ENCODE measurements around the gene SLAMF7.
"Not testable (repeated sequence)": the region's sequence is repeated elsewhere in the genome, so short reads cannot be mapped to it uniquely, and the experiment has no call there.

Gene SLAMF7

DNA sequence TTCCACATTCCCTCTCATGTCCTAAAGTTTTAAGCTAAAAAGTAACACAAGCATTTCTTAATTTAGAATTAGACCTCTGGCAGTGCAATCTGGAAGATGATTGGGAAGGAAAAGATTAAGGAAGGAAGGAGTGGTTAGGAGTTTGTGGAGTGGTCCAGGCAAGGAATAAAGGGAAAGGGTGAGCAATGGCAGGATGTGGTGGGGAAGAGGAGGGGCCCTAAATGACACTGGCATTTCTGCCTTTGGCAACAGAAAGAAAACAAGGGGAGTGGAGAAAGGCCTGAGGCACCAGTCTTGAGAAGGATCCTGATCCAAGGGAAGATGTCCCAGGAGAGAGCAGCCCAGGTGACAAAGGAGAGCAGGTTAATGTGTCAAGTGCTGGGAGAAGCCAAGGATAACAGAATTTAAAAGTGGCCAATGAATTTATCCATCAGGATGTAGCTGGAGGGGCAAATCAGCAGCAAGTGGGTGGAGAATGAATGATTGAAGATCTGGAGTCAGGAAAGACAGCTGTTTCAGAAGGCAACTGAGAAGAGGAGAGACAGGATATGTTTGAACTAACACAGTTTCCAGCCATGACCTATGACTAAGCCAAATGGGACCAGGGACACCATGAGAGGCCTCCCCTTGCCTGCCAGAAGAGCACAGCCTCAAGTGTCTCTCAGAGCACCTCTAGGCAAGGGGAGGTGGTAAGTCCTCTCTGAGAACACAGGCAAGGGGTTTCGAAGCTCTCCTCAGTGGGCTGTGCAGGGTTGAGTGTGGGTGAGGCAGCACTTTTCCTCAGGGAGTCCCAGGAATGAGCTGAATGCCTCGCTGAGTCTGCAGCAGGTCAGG is 36.1 kb downstream of the SLAMF7 start:
- DNase-seq (ENCODE audit: low spot score): no peak

DNA sequence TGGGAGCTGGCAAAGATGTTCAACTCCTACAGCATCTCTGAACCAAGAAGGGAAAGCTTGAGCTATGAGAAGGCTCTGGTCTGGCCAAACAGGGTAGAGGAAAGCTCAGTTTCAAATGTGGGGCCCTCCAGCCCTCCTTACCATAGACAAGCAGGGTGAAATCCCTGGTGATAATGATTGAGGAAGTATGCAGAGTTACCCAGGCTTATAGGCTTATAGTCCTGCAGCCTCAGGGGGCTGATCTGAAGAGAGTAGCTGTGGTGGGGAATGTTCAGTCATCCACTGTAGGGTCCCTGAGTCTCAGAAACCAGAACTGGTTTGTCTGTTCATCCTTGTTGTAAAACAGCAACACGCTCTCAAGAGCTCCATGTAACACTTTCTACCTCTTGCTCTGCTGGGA is 37.1 kb downstream of the SLAMF7 start:
- DNase-seq (ENCODE audit: low spot score): no peak

DNA sequence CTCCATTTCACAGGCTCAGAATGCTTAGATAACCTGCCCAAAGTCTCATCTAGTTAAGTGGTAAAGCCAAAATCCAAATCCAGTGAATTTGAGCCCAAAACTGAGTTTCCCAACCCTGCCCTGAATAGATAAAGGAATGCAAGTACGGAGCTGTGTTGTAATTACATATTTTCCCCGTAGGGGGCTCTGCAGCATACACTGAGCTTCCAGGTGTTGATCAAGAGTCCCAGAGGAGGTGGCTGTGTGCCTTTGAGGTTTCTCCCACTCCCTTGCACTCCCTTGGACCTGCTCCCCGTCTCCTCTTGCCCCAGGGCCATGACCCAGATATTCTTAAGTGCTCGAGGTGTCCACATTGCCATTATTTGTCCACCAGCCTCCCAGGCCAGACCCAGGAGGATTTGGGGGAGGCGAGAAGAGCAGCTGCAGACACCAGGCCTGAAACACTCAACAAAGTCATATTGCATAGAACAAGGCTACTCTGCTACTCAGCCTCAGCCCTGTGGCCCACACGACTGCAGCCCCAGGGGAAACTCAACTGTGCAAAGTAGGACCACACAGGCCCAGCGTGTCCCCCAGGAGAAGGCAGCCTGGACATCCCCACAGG is 38.5 kb downstream of the SLAMF7 start:
- peak; percentile 51 for DNase-seq (ENCODE audit: low spot score)

GRCh38 chr1:160778976-160779375 is 39.9 kb downstream of the SLAMF7 start:
- no peak for DNase-seq (ENCODE audit: low spot score)

- DNase-seq (ENCODE audit: low spot score): peak; percentile 60
Measured at GRCh38 chr1:160779626-160780397, 40.8 kb downstream of the SLAMF7 start.

- DNase-seq (ENCODE audit: low spot score): no peak
Measured at GRCh38 chr1:160780398-160780755, 41.3 kb downstream of the SLAMF7 start.

DNA sequence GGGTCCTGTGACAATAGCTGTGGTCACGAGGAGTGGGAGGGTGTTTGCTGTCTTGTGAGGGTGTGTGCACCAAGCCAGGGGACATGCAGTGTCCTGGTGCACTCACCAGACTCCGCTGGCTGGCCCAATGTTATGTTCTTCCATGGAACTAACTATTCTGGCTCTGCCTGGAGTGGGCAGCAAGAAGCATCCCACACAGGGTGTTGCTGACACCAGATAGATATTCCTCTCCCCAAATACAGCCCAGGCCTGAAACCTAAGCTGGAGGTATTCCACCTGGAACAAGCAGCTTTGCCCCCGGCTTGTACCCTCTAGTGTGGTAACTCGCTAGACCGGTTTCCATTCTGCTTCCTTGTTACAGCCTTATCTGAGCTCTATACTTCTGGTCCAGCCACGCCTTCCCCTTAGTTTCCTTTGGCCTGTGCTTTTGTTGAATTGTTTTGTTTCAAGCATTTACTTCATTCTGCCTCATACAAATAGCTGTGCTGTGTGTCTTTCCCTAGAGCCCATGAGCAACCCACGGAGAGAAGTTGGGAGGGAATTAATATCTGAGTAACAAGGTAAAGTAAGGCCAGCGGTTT is 42.2 kb downstream of the SLAMF7 start:
- no peak for DNase-seq (ENCODE audit: low spot score)

DNA sequence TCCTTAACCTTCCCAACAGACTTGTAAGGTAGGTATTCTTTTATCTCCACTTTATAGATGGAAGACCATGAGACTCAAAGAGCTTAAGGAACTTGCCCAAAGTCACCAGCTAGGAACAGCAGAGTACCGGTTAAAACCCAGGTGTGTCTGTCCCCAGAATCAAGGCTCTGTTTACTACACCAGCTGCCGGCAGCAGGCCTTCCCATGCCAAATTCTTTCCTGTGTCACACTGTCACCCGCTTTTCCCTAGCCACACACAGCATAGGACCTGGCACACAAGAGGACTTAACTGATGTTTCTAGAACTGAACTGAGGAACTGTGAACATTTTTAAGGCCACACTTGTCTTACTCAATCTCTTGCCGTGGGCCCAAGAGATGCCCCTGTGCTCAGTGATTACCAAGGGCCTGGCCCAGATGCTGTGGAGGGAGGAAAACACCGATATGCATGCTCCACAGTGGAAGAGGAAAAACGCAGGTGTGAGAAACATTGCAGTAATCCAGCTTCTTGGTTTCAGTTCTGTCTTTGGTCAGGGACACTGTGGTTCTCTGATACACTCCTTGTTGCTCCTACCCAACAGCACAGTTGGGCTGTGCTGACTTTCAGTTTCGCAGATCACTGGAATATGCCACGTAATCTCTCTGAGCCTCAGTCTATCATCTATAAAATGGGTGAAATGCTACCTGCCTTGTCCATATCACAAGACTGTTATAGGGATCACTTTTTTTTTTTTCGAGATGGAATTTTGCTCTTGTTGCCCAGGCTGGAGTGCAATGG is 43.1 kb downstream of the SLAMF7 start:
- no peak for DNase-seq (ENCODE audit: low spot score)

DNA sequence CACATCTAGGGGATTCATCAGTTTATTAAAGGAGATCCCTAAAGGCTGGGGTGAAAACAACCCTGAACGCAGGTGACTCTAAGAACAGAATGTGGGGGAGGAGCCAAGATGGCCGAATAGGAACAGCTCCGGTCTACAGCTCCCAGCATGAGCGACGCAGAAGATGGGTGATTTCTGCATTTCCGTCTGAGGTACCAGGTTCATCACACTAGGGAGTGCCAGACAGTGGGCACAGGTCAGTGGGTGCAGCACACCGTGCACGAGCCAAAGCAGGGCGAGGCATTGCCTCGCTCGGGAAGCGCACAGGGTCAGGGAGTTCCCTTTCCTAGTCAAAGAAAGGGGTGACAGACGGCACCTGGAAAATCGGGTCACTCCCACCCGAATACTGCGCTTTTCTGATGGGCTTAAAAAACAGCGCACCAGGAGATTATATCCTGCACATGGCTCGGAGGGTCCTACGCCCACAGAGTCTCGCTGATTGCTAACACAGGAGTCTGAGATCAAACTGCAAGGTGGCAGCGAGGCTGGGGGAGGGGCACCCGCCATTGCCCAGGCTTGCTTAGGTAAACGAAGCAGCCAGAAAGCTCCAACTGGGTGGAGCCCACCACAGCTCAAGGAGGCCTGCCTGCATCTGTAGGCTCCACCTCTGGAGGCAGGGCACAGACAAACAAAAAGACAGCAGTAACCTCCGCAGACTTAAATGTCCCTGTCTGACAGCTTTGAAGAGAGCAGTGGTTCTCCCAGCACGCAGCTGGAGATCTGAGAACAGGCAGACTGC is 44.1 kb downstream of the SLAMF7 start:
- DNase-seq (ENCODE audit: low spot score): not testable (repeated sequence)

- DNase-seq (ENCODE audit: low spot score): no peak
Measured at GRCh38 chr1:160789051-160789701, 50.1 kb downstream of the SLAMF7 start.

DNA sequence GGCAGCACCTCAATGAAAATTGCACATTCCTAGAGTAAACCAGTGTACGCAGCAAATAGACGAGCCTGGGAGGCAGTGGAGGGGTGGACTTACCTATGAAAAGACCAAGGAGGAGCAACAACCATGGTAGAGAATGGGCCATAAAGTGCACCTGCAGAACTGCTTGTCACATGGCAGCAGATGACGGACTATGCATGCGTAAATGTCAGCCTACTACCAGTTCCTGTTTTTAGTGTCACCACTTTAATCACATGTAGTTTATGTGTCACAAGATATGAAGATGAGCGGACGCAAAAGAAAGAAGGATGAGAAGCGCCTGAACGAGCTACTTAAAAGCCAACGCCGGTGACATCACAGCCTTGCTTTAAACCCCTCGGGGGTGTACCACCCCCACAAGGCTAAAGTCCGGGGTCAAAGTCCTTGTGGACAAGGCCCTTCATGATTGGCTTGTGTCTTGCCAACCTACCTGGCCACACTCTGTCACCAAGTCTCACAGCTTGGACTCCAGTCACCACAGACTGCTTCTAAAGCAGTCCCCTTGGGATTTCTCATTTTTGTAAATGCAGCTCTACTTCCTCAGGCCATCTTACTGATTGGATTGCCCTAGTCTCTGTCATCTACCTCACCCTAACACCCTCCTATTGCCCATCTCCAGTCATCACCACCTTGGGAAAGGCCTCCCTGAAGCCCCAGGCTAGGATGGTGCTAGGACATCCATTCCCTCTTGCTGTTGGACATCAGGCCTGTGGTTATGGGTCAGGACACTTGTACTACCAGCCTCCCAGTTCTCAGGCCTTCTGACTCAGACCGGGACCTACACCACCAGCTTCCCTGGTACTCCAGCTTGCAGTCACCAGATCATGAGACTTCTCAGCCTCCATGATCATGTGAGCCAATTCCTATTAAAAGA is 50.9 kb downstream of the SLAMF7 start:
- no peak for DNase-seq (ENCODE audit: low spot score)

DNA sequence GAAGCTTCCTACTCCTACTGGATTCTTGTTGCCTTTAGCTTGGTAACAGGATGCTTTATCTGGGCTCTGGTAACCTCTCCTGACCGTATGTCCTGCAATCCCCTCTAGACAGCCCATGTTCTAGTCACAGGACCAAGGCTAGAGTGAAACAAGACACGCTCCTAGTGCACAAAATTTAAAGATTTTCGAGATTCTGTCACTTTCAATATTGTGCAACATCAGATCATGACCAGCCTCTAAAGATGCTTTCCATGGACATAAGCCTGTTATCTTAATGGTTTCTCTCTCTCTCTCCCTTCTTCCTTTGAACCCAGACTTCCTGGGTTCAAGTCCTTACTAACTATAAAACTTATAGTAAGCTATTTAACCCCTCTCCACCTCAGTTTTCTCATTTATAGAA is 55.3 kb downstream of the SLAMF7 start:
- no peak for DNase-seq (ENCODE audit: low spot score)

DNA sequence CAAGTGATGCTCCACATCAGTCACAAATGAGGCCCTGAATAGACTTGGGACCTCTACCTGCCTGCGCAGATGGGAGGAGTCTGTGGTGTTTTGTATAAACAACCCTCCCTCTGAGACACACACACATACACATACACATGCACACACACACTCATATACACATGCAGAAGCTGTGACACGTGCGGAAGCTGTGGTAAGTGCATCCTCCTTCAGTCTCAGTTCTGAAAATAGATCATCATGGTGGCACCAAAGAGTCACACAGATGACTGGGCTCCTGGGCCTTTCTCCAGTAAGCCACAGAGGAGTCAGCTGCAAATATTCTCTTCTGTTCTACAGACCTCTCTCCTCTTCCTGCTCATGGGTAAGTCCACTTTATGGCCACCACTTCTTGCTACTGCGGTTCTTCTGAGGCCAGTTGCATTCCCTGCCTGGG is 56.9 kb downstream of the SLAMF7 start, which contains the start of gene LY9:
Gene LY9, plus strand, starts transcription at position 224 of the 433 bp plus-strand sequence. Its CDS starts 14 bp downstream, at position 238.
- DNase-seq (ENCODE audit: low spot score): no peak

- no peak for DNase-seq (ENCODE audit: low spot score)
Measured at GRCh38 chr1:160797271-160797709, 58.2 kb downstream of the SLAMF7 start.

DNA sequence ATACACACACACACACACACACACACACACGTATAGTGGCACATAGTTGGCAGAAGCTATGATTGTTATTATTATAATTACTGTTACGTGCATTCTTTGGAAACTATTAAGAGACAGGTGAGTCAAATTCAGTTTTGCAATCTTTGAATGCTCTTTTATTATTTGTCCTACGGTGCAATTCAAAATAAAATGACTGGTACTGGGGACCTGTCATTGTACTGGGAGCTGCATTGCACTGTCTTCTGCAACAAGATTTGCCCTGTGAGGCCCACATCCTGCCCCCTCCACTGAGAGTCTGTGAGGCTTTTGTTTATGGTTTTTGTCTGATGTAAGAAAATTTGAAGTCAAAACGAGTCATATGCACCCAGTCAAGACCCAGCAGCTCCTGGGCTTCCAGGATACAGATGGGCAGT is 58.8 kb downstream of the SLAMF7 start:
- DNase-seq (ENCODE audit: low spot score): no peak

DNA sequence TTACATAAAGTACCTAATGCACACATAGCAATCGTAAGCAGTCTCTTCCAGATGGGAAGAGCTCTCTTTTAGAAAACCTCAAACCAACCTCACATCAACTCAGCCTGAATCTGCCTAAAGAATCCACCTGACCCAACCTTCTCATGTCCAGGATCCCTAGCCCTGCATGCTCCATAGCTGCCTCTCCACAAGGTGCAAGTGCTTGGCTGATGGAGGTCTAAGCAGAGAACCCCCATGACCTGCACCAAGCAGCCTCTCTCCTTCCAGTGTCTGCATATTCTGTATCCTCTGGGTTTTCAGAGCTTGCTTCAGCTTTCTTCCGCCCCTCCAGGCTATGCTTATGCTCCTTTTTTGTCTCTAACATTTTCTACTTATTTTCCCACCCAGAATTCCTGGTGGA is 59.4 kb downstream of the SLAMF7 start:
- DNase-seq (ENCODE audit: low spot score): no peak

DNA sequence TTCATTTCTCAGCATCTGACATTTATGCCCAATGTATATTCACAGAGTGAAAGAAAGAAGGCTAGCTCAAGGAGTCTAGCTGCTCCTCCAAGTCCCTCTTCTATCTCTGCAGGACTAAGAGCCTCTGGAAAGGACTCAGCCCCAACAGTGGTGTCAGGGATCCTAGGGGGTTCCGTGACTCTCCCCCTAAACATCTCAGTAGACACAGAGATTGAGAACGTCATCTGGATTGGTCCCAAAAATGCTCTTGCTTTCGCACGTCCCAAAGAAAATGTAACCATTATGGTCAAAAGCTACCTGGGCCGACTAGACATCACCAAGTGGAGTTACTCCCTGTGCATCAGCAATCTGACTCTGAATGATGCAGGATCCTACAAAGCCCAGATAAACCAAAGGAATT is 60.6 kb downstream of the SLAMF7 start:
- DNase-seq (ENCODE audit: low spot score): no peak

DNA sequence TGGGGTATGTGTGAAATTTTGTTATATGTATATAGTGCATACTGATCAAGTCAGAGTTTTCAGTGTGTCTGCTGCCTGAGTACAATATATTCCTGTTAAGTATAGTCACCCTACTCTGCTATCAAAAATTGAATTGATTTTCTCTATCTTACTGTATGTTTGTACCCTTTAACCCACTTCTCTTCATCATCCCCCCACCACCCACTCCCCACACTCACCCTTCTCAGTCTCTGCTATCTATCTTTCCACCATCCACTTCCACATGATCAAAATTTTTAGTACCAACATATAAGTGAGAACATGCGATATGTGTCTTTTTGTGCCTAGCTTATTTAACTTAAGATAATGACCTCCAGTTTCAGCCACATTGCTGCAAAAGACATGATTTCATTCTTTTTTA is 61.1 kb downstream of the SLAMF7 start:
- no peak for DNase-seq (ENCODE audit: low spot score)
